ENCODE results near the gene PPP1CC.
A peak's percentile ranks its signal among the peaks of the same experiment; 100 is the strongest.

The PPP1CC gene

GRCh38 chr12:110720516-110720915, 22.2 kb downstream of the PPP1CC start:
- no peak for DNase-seq

GRCh38 chr12:110718222-110718908, 24.3 kb downstream of the PPP1CC start:
- no peak for DNase-seq

GRCh38 chr12:110717037-110717436, 25.7 kb downstream of the PPP1CC start:
- DNase-seq: no peak

GRCh38 chr12:110708917-110709316, 33.8 kb downstream of the PPP1CC start:
- DNase-seq: no peak

GRCh38 chr12:110705309-110705708, 37.4 kb downstream of the PPP1CC start:
- DNase-seq: no peak

GRCh38 chr12:110704750-110705149, 37.9 kb downstream of the PPP1CC start:
- DNase-seq: no peak

GRCh38 chr12:110704231-110704630, 38.5 kb downstream of the PPP1CC start:
- DNase-seq: no peak

GRCh38 chr12:110702081-110702480, 40.6 kb downstream of the PPP1CC start:
- DNase-seq: no peak

- no peak for DNase-seq
Measured at GRCh38 chr12:110699591-110700445, 42.9 kb downstream of the PPP1CC start.

GRCh38 chr12:110698171-110698902, 44.4 kb downstream of the PPP1CC start:
- peak; percentile 65 for DNase-seq

GRCh38 chr12:110697236-110697635, 45.5 kb downstream of the PPP1CC start:
- DNase-seq: no peak

- DNase-seq: no peak
Measured at GRCh38 chr12:110696283-110696682, 46.4 kb downstream of the PPP1CC start.

- DNase-seq: no peak
Measured at GRCh38 chr12:110694330-110694901, 48.3 kb downstream of the PPP1CC start.

GRCh38 chr12:110693731-110694130, 49.0 kb downstream of the PPP1CC start:
- DNase-seq: no peak

- no peak for DNase-seq
Measured at GRCh38 chr12:110690127-110690430, 52.6 kb downstream of the PPP1CC start.

- DNase-seq: peak; percentile 26
Measured at GRCh38 chr12:110689281-110690126, 53.2 kb downstream of the PPP1CC start.

- DNase-seq: no peak
Measured at GRCh38 chr12:110688446-110689280, 54.0 kb downstream of the PPP1CC start, which contains the start of gene HVCN1. HVCN1 (minus strand) TSS chr12:110689115; CDS start chr12:110683245, 5,870 bp downstream.

- DNase-seq: no peak
Measured at GRCh38 chr12:110687396-110688169, 55.1 kb downstream of the PPP1CC start.

GRCh38 chr12:110686294-110686903, 56.3 kb downstream of the PPP1CC start:
- no peak for DNase-seq

GRCh38 chr12:110684312-110684836, 58.3 kb downstream of the PPP1CC start:
- DNase-seq: no peak
